Measurements from ENCODE around the gene FGD1. TPM values are rescaled to one million over a fixed set of nuclear protein-coding genes. Genes with fewer than 3 reads are reported as not detected.
A peak's percentile ranks its signal among the peaks of the same experiment; 100 is the strongest.

Gene FGD1
- total RNA-seq, 1 experiment from 2014 or later = 19.2 TPM

GRCh38 chrX:54416965-54417364 lies 79.1 kb downstream of the FGD1 start:
- Histone ChIP-seq H3K18ac (ENCODE audit: insufficient read length, low read depth, low read length) (no peak overlapping the region), H3K79me2 (ENCODE audit: insufficient read depth, low read length) (no peaks in the 10 kb centered on the region), H2BK20ac (ENCODE audit: low read depth, low read length, poor library complexity, severe bottlenecking) (no peak overlapping the region), H3K14ac (ENCODE audit: insufficient read depth, low read length) (no peak overlapping the region), H4K8ac (replicated peaks; ENCODE audit: insufficient read length, low read depth, low read length) (no peak overlapping the region), H4K5ac (ENCODE audit: insufficient read length, low read depth, low read length) (no peak overlapping the region), H3K9ac (ENCODE audit: extremely low read depth, insufficient read length, low read length) (no peak overlapping the region), H3T11ph (ENCODE audit: low read length) (no peak overlapping the region), H2BK15ac (ENCODE audit: low read depth, low read length) (no peak overlapping the region), H2BK5ac (ENCODE audit: insufficient read length, low read length) (no peak overlapping the region), H3K79me1 (ENCODE audit: insufficient read depth, low read depth, low read length, poor library complexity, severe bottlenecking) (no peaks in the 10 kb centered on the region), H2BK120ac (ENCODE audit: low read depth, low read length, poor library complexity, severe bottlenecking) (no peak overlapping the region), H4K20me1 (ENCODE audit: control insufficient read depth, insufficient read depth, insufficient read length) (no peaks in the 10 kb centered on the region), H3K4ac (ENCODE audit: low read depth, low read length) (no peak overlapping the region), H3K27me3 (ENCODE audit: insufficient read depth, low read length) (no peaks in the 10 kb centered on the region), H2AK5ac (ENCODE audit: insufficient read length, low read length) (no peak overlapping the region), H3K9me3 (ENCODE audit: control insufficient read depth, low read depth, low read length) (peaks cover 33% of the 10 kb centered on the region), H3K23me2 (ENCODE audit: insufficient read length, low read depth, low read length, poor library complexity, severe bottlenecking) (no peaks in the 10 kb centered on the region), H3K4me2 (ENCODE audit: insufficient read depth, insufficient read length, low read length) (no peak overlapping the region), H2AFZ (ENCODE audit: low read length) (no peak overlapping the region), H3K27ac (ENCODE audit: insufficient read length, low read depth, low read length) (no peak overlapping the region), H4K91ac (ENCODE audit: insufficient read length, low read depth, low read length) (no peak overlapping the region), H3K23ac (ENCODE audit: insufficient read length, low read depth, low read length) (no peak overlapping the region), H3K4me1 (ENCODE audit: insufficient read depth, low read length) (no peaks in the 10 kb centered on the region), H2BK12ac (ENCODE audit: insufficient read length, low read depth, low read length) (no peak overlapping the region), H3K56ac (ENCODE audit: insufficient read length, low read depth, low read length) (no peak overlapping the region)
- peaks cover 6% of the 10 kb centered on the region; the same call in 1 of the 2 replicates for H3K27me3 Mint-ChIP-seq (ENCODE audit: low read depth)
- no peak overlapping the region; a peak in 1 of 5 replicates for H3K4me3 Mint-ChIP-seq
- DNase-seq = no peak
- H3K4me1 Mint-ChIP-seq = peaks cover 9 to 10% of the 10 kb centered on the region in 2 experiments
- H3K9me3 Mint-ChIP-seq = peaks cover 74 to 78% of the 10 kb centered on the region in 2 experiments
- H3K36me3 Mint-ChIP-seq (ENCODE audit: insufficient read depth in 1 of 3, low read depth in 3 of 3) = peaks cover 0 to 8% (median 5%) of the 10 kb centered on the region in 3 experiments; a peak in 5 of 7 replicates
- no peak for TF ChIP-seq CTCF (conservative IDR thresholded peaks at IDR 0.05)
- no CpG with 5 or more reads among the region's 2 CpGs for WGBS (ENCODE audit: extremely low coverage, insufficient read length, low lambda C conversion rate)
- peak overlapping the region in 1 of 3 experiments; percentile 27; a peak in 1 of 7 replicates for H3K27ac Mint-ChIP-seq
